ENCODE measurements around the gene SDK2. TPM values are rescaled to one million over a fixed set of nuclear protein-coding genes. Genes with fewer than 3 reads are reported as not detected.

Gene SDK2
- total RNA-seq, 2 donors from 2014 or later, result 0.26 to 0.33 TPM

- DNase-seq, result no peak
- Histone ChIP-seq H3K27me3 (peaks cover 0 to 7% of the 10 kb centered on the region in 2 donors), H3K4me3 (no peak overlapping the region), H3K36me3 (replicated peaks in 1 of 2; ENCODE audit: insufficient read depth in 1 of 2, low read depth in 2 of 2) (no peaks in the 10 kb centered on the region), H3K4me1 (peaks cover 12% of the 10 kb centered on the region), H3K27ac (no peak overlapping the region), H3K9me3 (no peaks in the 10 kb centered on the region)
- ATAC-seq, result no peak
- intact Hi-C loops (cut with DNase I), result no loop called here
- TF ChIP-seq POLR2A (IDR thresholded peaks at IDR 0.05), result no peak
- no peak for TF ChIP-seq CTCF (IDR thresholded peaks at IDR 0.05)
- 77 to 85% methylated on average over 3 of the region's 3 CpGs for WGBS, 2 donors
These were observed 4.7 kb upstream of the SDK2 start for GRCh38 chr17:73648974-73649373.

- peaks cover 17% of the 10 kb centered on the region for H3K4me1 ChIP-seq
- DNase-seq (no peak), ATAC-seq (no peak)
- no peaks in the 10 kb centered on the region for H3K9me3 ChIP-seq
- TF ChIP-seq CTCF (IDR thresholded peaks at IDR 0.05), result no peak
- no peak for TF ChIP-seq POLR2A (IDR thresholded peaks at IDR 0.05)
- H3K27ac ChIP-seq, result no peak overlapping the region
- H3K27me3 ChIP-seq, result peaks cover 0 to 8% of the 10 kb centered on the region in 2 donors
- no peaks in the 10 kb centered on the region for H3K36me3 ChIP-seq (replicated peaks in 1 of 2; ENCODE audit: insufficient read depth in 1 of 2, low read depth in 2 of 2)
- WGBS, 2 donors, result 68 to 71% methylated on average over 3 of the region's 3 CpGs
- intact Hi-C loops (cut with DNase I), result no loop called here
- no peak overlapping the region for H3K4me3 ChIP-seq
These were observed 4.2 kb upstream of the SDK2 start for GRCh38 chr17:73648543-73648820.

GRCh38 chr17:73647772-73648542 is 3.7 kb upstream of the SDK2 start:
- DNase-seq (no peak), ATAC-seq (no peak)
- H3K4me1 ChIP-seq, result peaks cover 22% of the 10 kb centered on the region
- peaks cover 0 to 13% of the 10 kb centered on the region in 2 donors for H3K27me3 ChIP-seq
- no peak overlapping the region for H3K27ac ChIP-seq
- no peak overlapping the region for H3K4me3 ChIP-seq
- 66 to 70% methylated on average over 12 of the region's 12 CpGs for WGBS, 2 donors
- H3K9me3 ChIP-seq, result no peaks in the 10 kb centered on the region
- TF ChIP-seq POLR2A (IDR thresholded peaks at IDR 0.05) (no peak), CTCF (IDR thresholded peaks at IDR 0.05) (no peak)
- intact Hi-C loops (cut with DNase I), result no loop called here
- no peaks in the 10 kb centered on the region for H3K36me3 ChIP-seq (replicated peaks in 1 of 2; ENCODE audit: insufficient read depth in 1 of 2, low read depth in 2 of 2)

GRCh38 chr17:73647301-73647695 is 3.1 kb upstream of the SDK2 start:
- Histone ChIP-seq H3K4me1 (peaks cover 26% of the 10 kb centered on the region), H3K36me3 (replicated peaks in 1 of 2; ENCODE audit: insufficient read depth in 1 of 2, low read depth in 2 of 2) (no peaks in the 10 kb centered on the region), H3K4me3 (no peak overlapping the region), H3K27ac (no peak overlapping the region), H3K27me3 (peaks cover 0 to 19% of the 10 kb centered on the region in 2 donors), H3K9me3 (no peaks in the 10 kb centered on the region)
- WGBS, 2 donors, result 44 to 56% methylated on average over 12 of the region's 12 CpGs
- ATAC-seq (no peak), DNase-seq (no peak)
- TF ChIP-seq POLR2A (IDR thresholded peaks at IDR 0.05) (no peak), CTCF (IDR thresholded peaks at IDR 0.05) (no peak)
- intact Hi-C loops (cut with DNase I), result no loop called here
